Sigmoid colon (tissue), 4 donors: Measurements from ENCODE around the gene NOP10.

Experiments used
- EP300 ChIP-seq, 4 donors: sonication (generic); formaldehyde crosslinking; IDR thresholded peaks; one replicate each; pipeline ENCODE4 v1.6.1; 2017; ENCODE audit warnings: antibody characterized with exemption in 4 of 4
- POLR2A ChIP-seq, 2 donors: fragments of 450-650 bp; IDR thresholded peaks; one replicate each; pipeline ENCODE4 v1.6.1; 2016; ENCODE audit warnings: antibody characterized with exemption in 2 of 2, mild to moderate bottlenecking in 2 of 2, moderate library complexity in 2 of 2
- POLR2AphosphoS5 ChIP-seq, 4 donors: sonication (generic); formaldehyde crosslinking; IDR thresholded peaks; one replicate each; pipeline ENCODE4 v1.6.1; 2017; ENCODE audit warnings: antibody characterized with exemption in 4 of 4
- TF ChIP-seq, protein P1 (sequence below), 4 experiments: fragments of 450-650 bp in 3 of 4; fragments of 200-600 bp in 1 of 4; IDR thresholded peaks; one replicate each; pipeline ENCODE4 v1.5.1; 2016 to 2019; ENCODE audit warnings: antibody characterized with exemption in 4 of 4, mild to moderate bottlenecking in 3 of 4, moderate library complexity in 2 of 4

DNA sequence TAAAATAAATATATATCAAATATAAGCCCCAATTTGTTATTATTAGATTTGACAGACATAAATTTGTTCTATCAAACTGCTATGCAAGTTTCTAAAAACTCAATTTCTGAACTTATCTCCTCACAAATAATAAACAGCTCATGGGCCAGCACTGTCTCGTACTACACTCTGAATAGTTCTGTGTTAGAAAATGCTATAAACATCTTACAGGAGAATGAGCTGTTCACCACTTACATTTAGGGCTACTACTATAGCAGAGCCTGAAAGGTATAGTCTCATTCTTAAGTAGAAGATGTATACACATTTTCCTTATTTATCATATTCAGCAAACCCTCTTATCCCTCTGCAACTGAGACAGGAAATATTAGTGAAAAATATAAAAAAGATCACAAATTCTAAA, 18.0 kb downstream of the NOP10 start:
- TF ChIP-seq, protein P1, sequence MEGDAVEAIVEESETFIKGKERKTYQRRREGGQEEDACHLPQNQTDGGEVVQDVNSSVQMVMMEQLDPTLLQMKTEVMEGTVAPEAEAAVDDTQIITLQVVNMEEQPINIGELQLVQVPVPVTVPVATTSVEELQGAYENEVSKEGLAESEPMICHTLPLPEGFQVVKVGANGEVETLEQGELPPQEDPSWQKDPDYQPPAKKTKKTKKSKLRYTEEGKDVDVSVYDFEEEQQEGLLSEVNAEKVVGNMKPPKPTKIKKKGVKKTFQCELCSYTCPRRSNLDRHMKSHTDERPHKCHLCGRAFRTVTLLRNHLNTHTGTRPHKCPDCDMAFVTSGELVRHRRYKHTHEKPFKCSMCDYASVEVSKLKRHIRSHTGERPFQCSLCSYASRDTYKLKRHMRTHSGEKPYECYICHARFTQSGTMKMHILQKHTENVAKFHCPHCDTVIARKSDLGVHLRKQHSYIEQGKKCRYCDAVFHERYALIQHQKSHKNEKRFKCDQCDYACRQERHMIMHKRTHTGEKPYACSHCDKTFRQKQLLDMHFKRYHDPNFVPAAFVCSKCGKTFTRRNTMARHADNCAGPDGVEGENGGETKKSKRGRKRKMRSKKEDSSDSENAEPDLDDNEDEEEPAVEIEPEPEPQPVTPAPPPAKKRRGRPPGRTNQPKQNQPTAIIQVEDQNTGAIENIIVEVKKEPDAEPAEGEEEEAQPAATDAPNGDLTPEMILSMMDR (IDR thresholded peaks at IDR 0.05): no peak
- TF ChIP-seq POLR2A (IDR thresholded peaks at IDR 0.05) (no peak), EP300 (IDR thresholded peaks at IDR 0.05) (no peak), POLR2AphosphoS5 (IDR thresholded peaks at IDR 0.05) (no peak)
